CD4-positive, alpha-beta T cell treated with Interleukin-15 for 1 hour (primary cell): ENCODE data around the gene PANK1.

Experiments
- DNase-seq: peaks from one replicate; pipeline ENCODE4 v3.0.0-alpha.2; 2020

PANK1 gene

GRCh38 chr10:89615112-89615511, 29.9 kb downstream of the PANK1 start:
- no peak for DNase-seq

GRCh38 chr10:89613582-89613981, 31.5 kb downstream of the PANK1 start:
- DNase-seq: no peak

- DNase-seq: no peak
Measured at GRCh38 chr10:89611282-89611681, 33.8 kb downstream of the PANK1 start.

- no peak for DNase-seq
Measured at GRCh38 chr10:89609833-89610346, 35.2 kb downstream of the PANK1 start.

GRCh38 chr10:89604200-89604599, 40.8 kb downstream of the PANK1 start:
- no peak for DNase-seq

- DNase-seq: no peak
Measured at GRCh38 chr10:89602919-89603318, 42.1 kb downstream of the PANK1 start.

- no peak for DNase-seq
Measured at GRCh38 chr10:89601728-89602361, 43.2 kb downstream of the PANK1 start.

- no peak for DNase-seq
Measured at GRCh38 chr10:89600041-89600440, 45.0 kb downstream of the PANK1 start.

GRCh38 chr10:89593043-89593442, 52.0 kb downstream of the PANK1 start:
- DNase-seq: no peak

- no peak for DNase-seq
Measured at GRCh38 chr10:89592539-89592938, 52.5 kb downstream of the PANK1 start.

GRCh38 chr10:89591796-89592271, 53.2 kb downstream of the PANK1 start:
- DNase-seq: no peak

GRCh38 chr10:89591111-89591795, 53.8 kb downstream of the PANK1 start:
- no peak for DNase-seq

GRCh38 chr10:89590326-89590725, 54.7 kb downstream of the PANK1 start:
- DNase-seq: no peak

GRCh38 chr10:89589101-89589720, 55.8 kb downstream of the PANK1 start:
- DNase-seq: no peak

GRCh38 chr10:89588671-89589070, 56.4 kb downstream of the PANK1 start:
- no peak for DNase-seq

- no peak for DNase-seq
Measured at GRCh38 chr10:89582022-89582421, 63.0 kb downstream of the PANK1 start.

- no peak for DNase-seq
Measured at GRCh38 chr10:89580243-89580642, 64.8 kb downstream of the PANK1 start.

GRCh38 chr10:89576696-89577095, 68.3 kb downstream of the PANK1 start:
- no peak for DNase-seq

- DNase-seq: no peak
Measured at GRCh38 chr10:89576022-89576421, 69.0 kb downstream of the PANK1 start.

GRCh38 chr10:89575031-89575430, 70.0 kb downstream of the PANK1 start:
- DNase-seq: no peak

- no peak for DNase-seq
Measured at GRCh38 chr10:89574368-89574767, 70.7 kb downstream of the PANK1 start.

- DNase-seq: no peak
Measured at GRCh38 chr10:89567576-89568245, 77.3 kb downstream of the PANK1 start.

GRCh38 chr10:89566992-89567391, 78.0 kb downstream of the PANK1 start:
- DNase-seq: no peak
